Activated CD4-positive, alpha-beta memory T cell treated with anti-CD3 and anti-CD28 coated beads for 36 hours (primary cell): ENCODE measurements around the gene ACTL7A. TPM values are rescaled to one million over a fixed set of nuclear protein-coding genes. Genes with fewer than 3 reads are reported as not detected.

Experiments used
- CTCF ChIA-PET: fragments of 350-600 bp; sonication (Branson Sonifier 250); formaldehyde crosslinking; loops from one replicate; lab custom pipeline; 2021; ENCODE audit warnings: antibody characterized with exemption, inconsistent platforms; lab: Charles Lee
- POLR2A ChIA-PET: fragments of 350-600 bp; sonication (Branson Sonifier 250); formaldehyde crosslinking; loops from one replicate; lab custom pipeline; 2021; ENCODE audit warnings: antibody characterized with exemption; lab: Charles Lee
- DNase-seq: peaks from one replicate; pipeline ENCODE4 v3.0.0-alpha.2; 2020
- H3K27ac Mint-ChIP-seq: one replicate; pipeline ENCODE4 v1.8.0; 2021; ENCODE audit warnings: mixed read lengths
- H3K27me3 Mint-ChIP-seq: one replicate; pipeline ENCODE4 v1.8.0; 2021; ENCODE audit warnings: mixed read lengths
- H3K36me3 Mint-ChIP-seq: one replicate; pipeline ENCODE4 v1.8.0; 2021; ENCODE audit warnings: mixed read lengths
- H3K4me1 Mint-ChIP-seq: one replicate; pipeline ENCODE4 v1.8.0; 2021; ENCODE audit warnings: low read depth, mixed read lengths
- H3K4me3 Mint-ChIP-seq: one replicate; pipeline ENCODE4 v1.8.0; 2021; ENCODE audit warnings: mild to moderate bottlenecking, mixed read lengths
- H3K9me3 Mint-ChIP-seq: one replicate; pipeline ENCODE4 v1.8.0; 2021; ENCODE audit warnings: mixed read lengths
- intact Hi-C: fragments of 100-400 bp; cut with micrococcal nuclease; formaldehyde crosslinking; loops from one replicate; pipeline ENCODE4 v1.15.1; 2023
- total RNA-seq, 2 experiments: library from RNA; stranded (reverse); gene quantifications; one replicate each; pipeline ENCODE4 v1.2.3, GENCODE V29; 2021

The ACTL7A gene
- not detected for total RNA-seq

GRCh38 chr9:108861997-108862396 is at the start of gene ACTL7A:
ACTL7A (plus strand) TSS chr9:108862266; CDS start chr9:108862323, 57 bp downstream.
- ChIA-PET CTCF (no interaction called here), POLR2A (no interaction called here)
- H3K4me3 Mint-ChIP-seq = no peak within 1 kb of the TSS

GRCh38 chr9:108812396-108813025 is 49.6 kb upstream of the ACTL7A start:
- Mint-ChIP-seq H3K27me3 (peaks cover 19% of the 10 kb centered on the region), H3K36me3 (no peaks in the 10 kb centered on the region), H3K27ac (no peak overlapping the region), H3K4me1 (no peaks in the 10 kb centered on the region), H3K9me3 (no peaks in the 10 kb centered on the region), H3K4me3 (no peak overlapping the region)
- ChIA-PET POLR2A (no interaction called here), CTCF (no interaction called here)
- intact Hi-C loops = no loop called here
- DNase-seq = no peak

More at GRCh38 chr9:108861997-108862396, at the start of gene ACTL7A:
- Mint-ChIP-seq H3K27ac (no peak within 1 kb of the TSS), H3K36me3 (no peaks in the 10 kb centered on the region), H3K27me3 (no peaks in the 10 kb centered on the region), H3K9me3 (no peaks in the 10 kb centered on the region), H3K4me1 (no peaks in the 10 kb centered on the region)
- intact Hi-C loops = loop anchor here (10.0 kb wide), 1 partner anchor 463 kb away; the partner anchor contains the start of gene EPB41L4B
- no peak for DNase-seq

GRCh38 chr9:108813951-108814601 is 48.0 kb upstream of the ACTL7A start:
- DNase-seq = no peak
- Mint-ChIP-seq H3K27me3 (peaks cover 22% of the 10 kb centered on the region), H3K4me3 (no peak overlapping the region), H3K9me3 (no peaks in the 10 kb centered on the region), H3K36me3 (no peaks in the 10 kb centered on the region), H3K27ac (no peak overlapping the region), H3K4me1 (no peaks in the 10 kb centered on the region)
- intact Hi-C loops = no loop called here
- ChIA-PET POLR2A (no interaction called here), CTCF (no interaction called here)

- no peaks in the 10 kb centered on the region for H3K4me1 Mint-ChIP-seq
- POLR2A ChIA-PET = no interaction called here
- CTCF ChIA-PET = no interaction called here
- H3K27ac Mint-ChIP-seq = no peak overlapping the region
- no peak overlapping the region for H3K4me3 Mint-ChIP-seq
- intact Hi-C loops = no loop called here
- no peaks in the 10 kb centered on the region for H3K9me3 Mint-ChIP-seq
- no peaks in the 10 kb centered on the region for H3K36me3 Mint-ChIP-seq
- peaks cover 22% of the 10 kb centered on the region for H3K27me3 Mint-ChIP-seq
- DNase-seq = no peak
These were observed 46.9 kb upstream of the ACTL7A start for GRCh38 chr9:108815156-108815555.

GRCh38 chr9:108816037-108816436 is 46.0 kb upstream of the ACTL7A start:
- Mint-ChIP-seq H3K4me3 (no peak overlapping the region), H3K27ac (no peak overlapping the region), H3K4me1 (no peaks in the 10 kb centered on the region), H3K9me3 (no peaks in the 10 kb centered on the region), H3K27me3 (peaks cover 21% of the 10 kb centered on the region), H3K36me3 (no peaks in the 10 kb centered on the region)
- ChIA-PET CTCF (interaction anchor here (0.6 kb wide), 1 partner anchor 126 kb away, joined by 3 read pairs; no protein-coding TSS in a partner anchor), POLR2A (no interaction called here)
- intact Hi-C loops = no loop called here
- DNase-seq = no peak

- ChIA-PET POLR2A (no interaction called here), CTCF (no interaction called here)
- DNase-seq = no peak
- Mint-ChIP-seq H3K36me3 (peaks cover 4% of the 10 kb centered on the region), H3K4me1 (no peaks in the 10 kb centered on the region), H3K27ac (no peak overlapping the region), H3K9me3 (peaks cover 19% of the 10 kb centered on the region), H3K4me3 (no peak overlapping the region), H3K27me3 (peaks cover 10% of the 10 kb centered on the region)
- intact Hi-C loops = no loop called here
These were observed 38.2 kb upstream of the ACTL7A start for GRCh38 chr9:108823829-108824228.

- Mint-ChIP-seq H3K27ac (no peak overlapping the region), H3K4me3 (no peak overlapping the region), H3K27me3 (peaks cover 8% of the 10 kb centered on the region), H3K4me1 (peaks cover 11% of the 10 kb centered on the region), H3K36me3 (no peaks in the 10 kb centered on the region), H3K9me3 (no peaks in the 10 kb centered on the region)
- no peak for DNase-seq
- ChIA-PET CTCF (interaction anchor here (0.7 kb wide), 1 partner anchor 68 kb away, joined by 3 read pairs; no protein-coding TSS in a partner anchor), POLR2A (no interaction called here)
- intact Hi-C loops = no loop called here
These were observed 31.8 kb upstream of the ACTL7A start for GRCh38 chr9:108830272-108830671.

- Mint-ChIP-seq H3K4me3 (no peak overlapping the region), H3K9me3 (no peaks in the 10 kb centered on the region), H3K36me3 (no peaks in the 10 kb centered on the region), H3K27ac (no peak overlapping the region), H3K27me3 (peaks cover 3% of the 10 kb centered on the region), H3K4me1 (peaks cover 11% of the 10 kb centered on the region)
- POLR2A ChIA-PET = no interaction called here
- intact Hi-C loops = no loop called here
- CTCF ChIA-PET = no interaction called here
- DNase-seq = no peak
These were observed 30.4 kb upstream of the ACTL7A start for GRCh38 chr9:108831496-108832178.

- intact Hi-C loops = no loop called here
- Mint-ChIP-seq H3K27me3 (peaks cover 3% of the 10 kb centered on the region), H3K4me1 (peaks cover 11% of the 10 kb centered on the region), H3K36me3 (no peaks in the 10 kb centered on the region), H3K9me3 (no peaks in the 10 kb centered on the region), H3K27ac (no peak overlapping the region), H3K4me3 (no peak overlapping the region)
- ChIA-PET CTCF (no interaction called here), POLR2A (no interaction called here)
- DNase-seq = no peak
These were observed 29.9 kb upstream of the ACTL7A start for GRCh38 chr9:108832179-108832500.

GRCh38 chr9:108834959-108835665 is 27.0 kb upstream of the ACTL7A start:
- Mint-ChIP-seq H3K36me3 (no peaks in the 10 kb centered on the region), H3K27ac (no peak overlapping the region), H3K27me3 (peaks cover 6% of the 10 kb centered on the region), H3K4me1 (peaks cover 9% of the 10 kb centered on the region), H3K9me3 (no peaks in the 10 kb centered on the region), H3K4me3 (no peak overlapping the region)
- POLR2A ChIA-PET = no interaction called here
- CTCF ChIA-PET = no interaction called here
- no peak for DNase-seq
- intact Hi-C loops = no loop called here

- H3K36me3 Mint-ChIP-seq = no peaks in the 10 kb centered on the region
- no peak overlapping the region for H3K27ac Mint-ChIP-seq
- no peak overlapping the region for H3K4me3 Mint-ChIP-seq
- H3K9me3 Mint-ChIP-seq = no peaks in the 10 kb centered on the region
- no peak for DNase-seq
- POLR2A ChIA-PET = no interaction called here
- H3K4me1 Mint-ChIP-seq = peaks cover 4% of the 10 kb centered on the region
- CTCF ChIA-PET = interaction anchor here (1.2 kb wide), 1 partner anchor 9 kb away, joined by 3 read pairs; no protein-coding TSS in a partner anchor
- intact Hi-C loops = no loop called here
- H3K27me3 Mint-ChIP-seq = peaks cover 4% of the 10 kb centered on the region
These were observed 26.2 kb upstream of the ACTL7A start for GRCh38 chr9:108835831-108836230.

GRCh38 chr9:108836319-108836718 is 25.7 kb upstream of the ACTL7A start:
- no peaks in the 10 kb centered on the region for H3K9me3 Mint-ChIP-seq
- DNase-seq = no peak
- intact Hi-C loops = no loop called here
- H3K4me3 Mint-ChIP-seq = no peak overlapping the region
- H3K27me3 Mint-ChIP-seq = peaks cover 4% of the 10 kb centered on the region
- H3K4me1 Mint-ChIP-seq = peaks cover 4% of the 10 kb centered on the region
- ChIA-PET CTCF (interaction anchor here (1.2 kb wide), 1 partner anchor 8 kb away, joined by 3 read pairs; no protein-coding TSS in a partner anchor), POLR2A (no interaction called here)
- no peak overlapping the region for H3K27ac Mint-ChIP-seq
- H3K36me3 Mint-ChIP-seq = no peaks in the 10 kb centered on the region
